Loucy (cell line): ENCODE measurements around the gene ZDHHC7.

Source experiments
- H2AFZ ChIP-seq: fragments of 200-600 bp; sonication (generic); 2 replicates; pipeline ENCODE4 v1.6.0; 2016; ENCODE audit warnings: antibody characterized with exemption, mild to moderate bottlenecking, low read length, moderate library complexity
- H3F3A ChIP-seq: fragments of 200-600 bp; 2 replicates; pipeline ENCODE4 v1.6.0; 2016; ENCODE audit warnings: antibody characterized with exemption, low read depth, mild to moderate bottlenecking
- H3K27me3 ChIP-seq: fragments of 200-600 bp; sonication (generic); 2 replicates; pipeline ENCODE4 v1.6.1; 2014; ENCODE audit warnings: low read length, mild to moderate bottlenecking; ENCODE audit not compliant: insufficient read depth, poor library complexity, severe bottlenecking
- H3K36me3 ChIP-seq: fragments of 200-600 bp; sonication (generic); 2 replicates; pipeline ENCODE4 v1.6.1; 2016; ENCODE audit warnings: low read length; ENCODE audit not compliant: insufficient read depth
- H3K4me1 ChIP-seq: fragments of 200-600 bp; sonication (generic); 2 replicates; pipeline ENCODE4 v1.5.1; 2014; ENCODE audit warnings: low read length, mild to moderate bottlenecking; ENCODE audit not compliant: insufficient read depth, poor library complexity, severe bottlenecking
- H3K4me2 ChIP-seq: fragments of 200-600 bp; sonication (generic); 2 replicates; pipeline ENCODE4 v1.6.0; 2014; ENCODE audit warnings: antibody characterized with exemption, low read length, low read depth, mild to moderate bottlenecking; ENCODE audit not compliant: poor library complexity, severe bottlenecking
- H3K4me3 ChIP-seq: fragments of 200-600 bp; sonication (generic); 2 replicates; pipeline ENCODE4 v1.5.1; 2014; ENCODE audit warnings: low read length, mild to moderate bottlenecking, mixed read lengths; ENCODE audit not compliant: poor library complexity, severe bottlenecking
- H3K79me2 ChIP-seq: fragments of 200-600 bp; sonication (generic); 2 replicates; pipeline ENCODE4 v1.6.1; 2014; ENCODE audit warnings: low read length; ENCODE audit not compliant: insufficient read depth
- H3K9ac ChIP-seq: fragments of 200-600 bp; sonication (generic); 2 replicates; pipeline ENCODE4 v1.6.0; 2014; ENCODE audit warnings: mild to moderate bottlenecking, low read depth, low read length, moderate library complexity; ENCODE audit not compliant: poor library complexity, severe bottlenecking
- H3K9me2 ChIP-seq: fragments of 200-600 bp; sonication (generic); replicated peaks from 2 replicates; pipeline ENCODE4 v1.6.1; 2016; ENCODE audit warnings: low read depth, low read length, mixed read lengths
- H3K9me3 ChIP-seq: fragments of 200-600 bp; sonication (generic); 2 replicates; pipeline ENCODE4 v1.6.1; 2014; ENCODE audit warnings: mild to moderate bottlenecking, antibody characterized with exemption, low read length, low read depth; ENCODE audit not compliant: insufficient read depth
- H4K20me1 ChIP-seq: fragments of 200-600 bp; sonication (generic); 2 replicates; pipeline ENCODE4 v1.6.0; 2014; ENCODE audit warnings: antibody characterized with exemption, low read length, mild to moderate bottlenecking; ENCODE audit not compliant: insufficient read depth, poor library complexity, severe bottlenecking
- EZH2phosphoT487 ChIP-seq: fragments of 200-600 bp; IDR thresholded peaks from 2 replicates; pipeline ENCODE4 v1.6.1; 2018; ENCODE audit warnings: antibody characterized with exemption, mild to moderate bottlenecking, moderate library complexity, borderline replicate concordance
- TF ChIP-seq, protein P1 (sequence below): fragments of 200-600 bp; sonication (generic); conservative IDR thresholded peaks from 2 replicates; pipeline ENCODE4 v1.5.1; 2014; ENCODE audit warnings: mild to moderate bottlenecking, antibody characterized with exemption, low read length

The ZDHHC7 gene

DNA sequence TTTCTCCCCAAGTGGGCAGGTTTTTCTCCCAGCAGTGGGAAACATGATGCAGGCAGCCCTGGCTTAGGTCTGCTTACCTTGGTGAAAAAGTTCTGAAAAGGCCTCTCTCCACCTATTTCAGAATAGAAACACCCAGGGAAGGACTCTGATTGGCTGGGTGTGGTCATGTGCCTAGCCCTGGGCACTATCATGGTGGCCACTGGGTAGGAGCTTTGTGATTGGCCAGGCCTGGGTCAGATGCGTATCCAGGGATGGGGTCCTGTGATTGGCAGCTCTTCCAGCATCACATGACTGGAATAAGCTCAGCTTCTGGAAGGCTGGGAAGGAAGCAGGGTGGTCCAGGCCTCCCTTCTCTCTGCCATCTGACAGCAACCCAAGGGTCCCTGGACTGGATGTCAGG lies 53.5 kb downstream of the ZDHHC7 start:
- no peak overlapping the region for H3K9ac ChIP-seq
- H3F3A ChIP-seq, result no peaks in the 10 kb centered on the region
- TF ChIP-seq, protein P1, sequence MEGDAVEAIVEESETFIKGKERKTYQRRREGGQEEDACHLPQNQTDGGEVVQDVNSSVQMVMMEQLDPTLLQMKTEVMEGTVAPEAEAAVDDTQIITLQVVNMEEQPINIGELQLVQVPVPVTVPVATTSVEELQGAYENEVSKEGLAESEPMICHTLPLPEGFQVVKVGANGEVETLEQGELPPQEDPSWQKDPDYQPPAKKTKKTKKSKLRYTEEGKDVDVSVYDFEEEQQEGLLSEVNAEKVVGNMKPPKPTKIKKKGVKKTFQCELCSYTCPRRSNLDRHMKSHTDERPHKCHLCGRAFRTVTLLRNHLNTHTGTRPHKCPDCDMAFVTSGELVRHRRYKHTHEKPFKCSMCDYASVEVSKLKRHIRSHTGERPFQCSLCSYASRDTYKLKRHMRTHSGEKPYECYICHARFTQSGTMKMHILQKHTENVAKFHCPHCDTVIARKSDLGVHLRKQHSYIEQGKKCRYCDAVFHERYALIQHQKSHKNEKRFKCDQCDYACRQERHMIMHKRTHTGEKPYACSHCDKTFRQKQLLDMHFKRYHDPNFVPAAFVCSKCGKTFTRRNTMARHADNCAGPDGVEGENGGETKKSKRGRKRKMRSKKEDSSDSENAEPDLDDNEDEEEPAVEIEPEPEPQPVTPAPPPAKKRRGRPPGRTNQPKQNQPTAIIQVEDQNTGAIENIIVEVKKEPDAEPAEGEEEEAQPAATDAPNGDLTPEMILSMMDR, result no peak
- no peak for TF ChIP-seq EZH2phosphoT487
- H2AFZ ChIP-seq, result no peak overlapping the region
- no peaks in the 10 kb centered on the region for H3K4me1 ChIP-seq
- no peaks in the 10 kb centered on the region for H3K36me3 ChIP-seq
- no peaks in the 10 kb centered on the region for H3K79me2 ChIP-seq
- H3K27me3 ChIP-seq, result no peaks in the 10 kb centered on the region
- no peak overlapping the region for H3K4me3 ChIP-seq
- H3K4me2 ChIP-seq, result no peak overlapping the region
- H4K20me1 ChIP-seq, result no peaks in the 10 kb centered on the region
- H3K9me3 ChIP-seq, result no peaks in the 10 kb centered on the region
- no peaks in the 10 kb centered on the region for H3K9me2 ChIP-seq

DNA sequence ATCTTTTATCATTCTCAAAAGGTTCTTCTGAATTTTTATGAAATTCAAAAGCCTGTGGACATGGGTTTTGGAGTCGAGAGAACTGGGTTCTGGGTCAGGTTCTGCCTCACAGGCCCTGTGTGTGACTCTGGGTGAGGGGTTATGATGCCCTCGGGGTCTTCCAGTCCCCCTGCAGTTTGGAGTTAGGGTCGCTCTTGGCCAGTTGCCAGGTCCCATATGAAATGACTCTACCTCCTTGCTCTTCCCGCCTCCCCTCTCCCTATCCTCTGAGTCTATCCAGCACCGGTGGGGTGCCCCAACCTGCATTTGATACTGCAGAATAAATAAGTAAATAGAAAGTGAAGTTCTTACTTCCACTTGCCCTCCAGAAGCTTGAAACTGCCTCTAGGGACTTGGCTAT lies 54.1 kb downstream of the ZDHHC7 start:
- no peaks in the 10 kb centered on the region for H3K27me3 ChIP-seq
- H3K9ac ChIP-seq, result no peak overlapping the region
- no peaks in the 10 kb centered on the region for H3F3A ChIP-seq
- H3K4me1 ChIP-seq, result no peaks in the 10 kb centered on the region
- no peak overlapping the region for H2AFZ ChIP-seq
- TF ChIP-seq, protein P1, result no peak
- no peak for TF ChIP-seq EZH2phosphoT487
- H3K79me2 ChIP-seq, result no peaks in the 10 kb centered on the region
- no peaks in the 10 kb centered on the region for H3K9me2 ChIP-seq
- no peak overlapping the region for H3K4me3 ChIP-seq
- no peaks in the 10 kb centered on the region for H3K36me3 ChIP-seq
- no peak overlapping the region for H3K4me2 ChIP-seq
- no peaks in the 10 kb centered on the region for H4K20me1 ChIP-seq
- H3K9me3 ChIP-seq, result no peaks in the 10 kb centered on the region

DNA sequence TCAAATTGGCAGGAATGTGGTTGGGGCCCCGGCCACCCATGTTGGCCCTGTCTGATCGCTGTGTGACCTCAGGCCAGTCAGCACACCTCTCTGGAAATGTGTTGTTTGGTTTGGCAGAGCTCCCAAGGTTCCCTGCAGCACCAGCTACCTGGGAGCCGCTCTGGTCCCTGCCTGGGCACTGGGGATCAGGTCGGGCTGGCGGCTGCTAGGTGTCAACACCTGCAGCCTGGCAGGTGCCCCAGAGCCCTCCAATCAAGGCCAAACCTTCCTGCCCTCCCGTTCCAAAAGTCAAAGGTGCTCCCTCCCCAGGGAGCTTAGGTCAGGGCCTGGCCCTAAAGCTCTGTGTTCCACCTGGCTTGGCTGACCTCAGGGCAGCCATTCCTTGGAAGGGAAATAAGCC lies 55.9 kb downstream of the ZDHHC7 start:
- no peak overlapping the region for H3K4me3 ChIP-seq
- H3K79me2 ChIP-seq, result no peaks in the 10 kb centered on the region
- no peaks in the 10 kb centered on the region for H3K4me1 ChIP-seq
- H3K36me3 ChIP-seq, result no peaks in the 10 kb centered on the region
- H3K4me2 ChIP-seq, result no peak overlapping the region
- no peaks in the 10 kb centered on the region for H4K20me1 ChIP-seq
- H3K9me3 ChIP-seq, result no peaks in the 10 kb centered on the region
- no peaks in the 10 kb centered on the region for H3K9me2 ChIP-seq
- no peaks in the 10 kb centered on the region for H3K27me3 ChIP-seq
- H3K9ac ChIP-seq, result no peak overlapping the region
- TF ChIP-seq EZH2phosphoT487, result no peak
- TF ChIP-seq, protein P1, result no peak
- H2AFZ ChIP-seq, result no peak overlapping the region
- H3F3A ChIP-seq, result no peaks in the 10 kb centered on the region
